HG03064 (cell line): ENCODE data around the gene EXT2.

Source experiments
- ATAC-seq: cut with Tn5 transposase; IDR thresholded peaks from one replicate; pipeline ENCODE4 v1.9.1; 2021; ENCODE audit warnings: low read depth; ENCODE audit not compliant: unreplicated experiment

Gene EXT2

DNA sequence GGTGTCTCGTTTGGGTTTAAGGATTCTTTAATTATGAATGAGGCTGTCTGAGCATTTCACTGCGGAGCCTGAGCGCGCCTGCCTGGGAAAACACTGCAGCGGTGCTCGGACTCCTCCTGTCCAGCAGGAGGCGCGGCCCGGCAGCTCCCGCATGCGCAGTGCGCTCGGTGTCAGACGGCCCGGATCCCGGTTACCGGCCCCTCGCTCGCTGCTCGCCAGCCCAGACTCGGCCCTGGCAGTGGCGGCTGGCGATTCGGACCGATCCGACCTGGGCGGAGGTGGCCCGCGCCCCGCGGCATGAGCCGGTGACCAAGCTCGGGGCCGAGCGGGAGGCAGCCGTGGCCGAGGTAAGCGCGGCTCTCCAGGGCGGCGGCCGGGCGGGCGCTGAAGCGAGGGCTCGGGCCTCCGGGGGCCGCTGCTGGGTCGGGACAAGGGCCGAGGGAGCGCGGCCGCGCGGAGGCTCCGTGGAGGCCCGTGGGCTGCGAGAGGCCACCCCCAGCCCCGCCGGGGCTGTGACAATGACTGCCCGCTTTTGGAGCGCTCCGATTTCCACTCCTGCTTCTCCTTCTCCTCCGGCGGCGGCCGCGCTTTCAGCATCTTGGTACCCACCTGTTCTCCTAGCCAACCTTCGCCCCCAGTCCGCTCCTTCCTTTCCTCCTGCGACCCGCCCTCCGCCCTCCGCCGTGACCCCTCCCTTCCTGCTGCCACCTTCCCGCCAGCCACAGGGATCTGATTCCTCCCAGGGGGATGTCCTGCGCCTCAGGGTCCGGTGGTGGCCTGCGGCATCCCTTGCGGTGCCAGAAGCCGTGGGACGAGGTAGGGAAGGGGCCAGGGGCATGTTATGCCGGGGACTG, at the start of gene EXT2:
Gene EXT2 (plus strand): TSS at position 173 of the 854 bp plus-strand sequence. CDS start 12,035 bp downstream, outside the sequence.
- ATAC-seq = peak; percentile 96

DNA sequence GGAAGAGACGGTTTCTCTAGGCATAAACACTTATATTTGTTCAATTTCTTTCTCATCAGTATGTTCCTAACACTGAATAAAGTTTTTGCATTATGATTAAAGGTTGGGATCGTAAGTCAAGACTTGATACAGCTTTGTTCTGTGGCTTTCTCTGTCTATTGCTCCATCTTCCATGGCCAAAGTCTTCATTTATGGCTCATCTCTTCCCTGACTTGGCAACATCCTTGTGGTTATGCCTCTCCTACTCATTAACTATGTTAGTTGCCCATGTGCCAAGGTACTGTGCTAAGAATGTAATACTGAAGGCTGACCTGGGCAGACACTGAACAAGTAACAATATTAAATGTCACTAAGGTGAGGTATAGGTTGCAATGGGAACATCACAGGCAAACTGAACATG, 49.3 kb upstream of the EXT2 start:
- no peak for ATAC-seq

DNA sequence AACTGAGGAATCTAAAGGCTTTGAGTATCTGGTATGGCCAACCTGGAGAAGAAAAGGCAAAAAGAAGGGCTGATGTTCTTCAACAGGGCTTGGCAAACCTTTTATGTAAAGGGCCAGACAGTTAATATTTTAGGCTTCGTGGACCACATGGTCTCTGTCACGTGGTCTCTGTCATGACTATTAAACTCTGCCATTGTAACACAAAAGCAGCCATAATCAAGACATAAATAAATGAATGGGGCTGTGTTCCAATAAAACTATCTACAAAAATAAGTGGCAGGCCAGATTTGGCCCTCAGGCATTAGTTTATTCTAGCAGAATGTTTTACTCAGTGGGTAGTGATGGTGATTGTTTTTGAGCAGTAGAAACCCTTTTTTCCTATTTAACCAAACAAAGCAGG, 48.2 kb upstream of the EXT2 start:
- ATAC-seq = no peak

DNA sequence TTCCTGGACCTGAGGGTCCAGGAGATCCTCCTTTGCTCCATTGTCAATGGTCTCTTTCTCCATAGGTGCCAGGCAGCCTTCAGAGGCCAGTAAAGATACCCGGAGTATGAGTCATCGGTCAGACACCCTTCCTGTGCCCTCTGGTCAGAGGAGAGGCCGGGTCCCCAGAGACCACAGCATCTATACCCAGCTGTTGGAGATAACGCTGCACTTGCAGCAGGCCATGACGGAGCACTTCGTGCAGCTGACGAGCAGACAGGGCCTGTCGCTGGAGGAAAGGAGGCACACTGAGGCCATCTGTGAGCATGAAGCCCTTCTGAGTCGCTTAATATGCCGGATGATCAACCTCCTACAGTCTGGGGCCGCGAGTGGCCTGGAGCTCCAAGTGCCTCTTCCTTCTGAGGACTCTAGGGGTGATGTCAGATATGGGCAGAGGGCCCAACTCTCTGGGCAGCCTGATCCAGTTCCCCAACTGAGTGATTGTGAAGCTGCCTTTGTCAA, 47.5 kb upstream of the EXT2 start, which contains the start of gene ACCSL:
Gene ACCSL (plus strand): TSS at position 51 of the 501 bp plus-strand sequence. CDS start 56 bp downstream, at position 107.
- no peak for ATAC-seq

DNA sequence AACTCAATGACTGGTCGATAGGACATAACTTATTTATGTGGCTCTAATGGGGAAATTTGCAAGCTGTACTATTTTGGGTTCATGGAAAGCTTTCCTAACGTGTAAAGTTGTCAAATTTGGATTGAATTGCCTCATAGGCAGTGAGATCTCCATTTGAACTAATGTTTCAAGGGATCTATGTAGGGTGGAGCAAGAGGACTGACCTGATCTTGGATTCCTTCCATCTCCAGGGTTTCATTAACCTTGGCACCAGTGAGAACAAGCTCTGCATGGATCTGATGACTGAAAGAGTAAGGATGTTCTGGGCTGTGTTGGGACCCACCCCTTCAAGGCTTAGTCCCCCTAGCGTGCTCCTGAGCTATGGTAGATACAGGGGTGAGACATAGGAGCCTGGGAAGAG, 45.6 kb upstream of the EXT2 start:
- no peak for ATAC-seq

DNA sequence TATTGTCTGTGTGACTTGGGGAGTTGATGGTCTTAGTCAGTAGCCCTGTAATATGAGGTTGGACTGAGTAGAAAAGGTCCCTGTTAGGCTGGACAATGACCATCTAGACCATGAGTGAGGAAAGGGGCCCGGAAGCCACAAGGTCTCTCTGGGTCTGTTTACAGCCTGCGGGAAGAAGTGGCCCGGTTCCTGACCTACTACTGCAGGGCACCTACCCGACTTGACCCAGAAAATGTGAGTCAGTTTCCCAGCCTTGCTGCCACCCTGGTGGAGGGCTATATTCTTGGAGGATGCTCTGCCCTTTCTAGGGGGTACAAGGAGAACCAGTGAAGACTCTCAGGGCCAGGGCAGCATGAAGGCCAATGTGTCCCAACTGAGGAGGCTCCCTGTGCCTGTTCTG, 44.3 kb upstream of the EXT2 start:
- no peak for ATAC-seq

DNA sequence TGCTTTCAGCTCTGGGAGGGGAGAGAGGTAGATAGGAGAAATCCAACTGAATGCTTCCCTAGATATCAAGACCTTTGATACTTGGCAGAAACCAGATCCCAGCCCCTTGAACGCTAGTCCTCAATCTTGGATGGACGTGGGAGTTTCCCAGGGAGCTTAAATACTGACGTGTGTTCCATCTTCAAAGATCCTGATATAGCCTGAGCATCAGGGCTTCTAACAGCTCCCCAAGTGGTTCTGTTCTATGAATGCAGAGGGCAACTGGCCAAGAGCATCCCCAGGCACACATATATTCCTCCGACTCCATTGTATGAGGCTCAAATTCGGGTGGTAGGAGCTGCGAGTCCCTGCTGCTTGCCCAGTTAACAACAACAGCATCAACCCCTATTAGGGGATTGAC, 38.1 kb upstream of the EXT2 start:
- ATAC-seq = no peak

DNA sequence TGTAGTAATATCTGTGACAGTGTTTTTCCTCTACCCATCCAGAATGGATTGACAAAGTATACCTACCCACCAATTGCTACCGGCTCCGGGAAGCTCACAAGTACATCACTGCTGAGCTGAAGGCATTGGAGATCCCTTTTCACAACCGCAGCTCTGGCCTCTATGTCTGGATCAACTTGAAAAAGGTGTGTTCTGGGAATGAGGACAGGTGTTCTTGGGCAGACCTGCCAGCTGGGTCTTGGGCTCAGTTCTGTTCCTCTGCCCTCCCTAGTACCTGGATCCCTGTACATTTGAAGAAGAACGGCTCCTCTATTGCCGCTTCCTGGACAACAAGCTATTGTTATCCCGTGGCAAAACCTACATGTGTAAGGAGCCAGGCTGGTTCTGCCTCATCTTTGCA, 37.2 kb upstream of the EXT2 start:
- no peak for ATAC-seq

DNA sequence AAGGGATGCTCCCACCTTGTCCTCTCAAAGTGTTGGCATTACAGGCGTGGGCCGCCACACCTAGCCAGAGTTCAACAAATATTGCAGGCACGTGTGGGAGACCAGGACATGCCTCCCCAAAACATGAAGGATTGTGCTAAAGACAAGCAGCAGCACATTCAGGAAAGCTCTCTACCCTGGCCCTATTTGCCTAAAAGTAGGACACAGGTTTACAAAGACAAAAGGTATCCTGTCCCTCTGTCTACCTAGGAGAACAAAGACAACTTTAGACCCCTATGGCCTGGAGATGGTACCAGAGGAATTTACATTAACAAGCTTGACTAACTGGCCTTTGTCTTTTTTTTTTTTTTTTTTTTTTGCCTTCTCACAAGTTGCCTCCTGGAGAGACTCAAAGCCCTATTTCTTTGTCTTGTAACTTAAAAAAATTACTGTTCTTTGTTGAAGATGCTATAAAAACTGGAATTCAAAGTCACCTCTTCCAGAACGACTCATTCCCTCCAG, 30.3 kb upstream of the EXT2 start:
- no peak for ATAC-seq

DNA sequence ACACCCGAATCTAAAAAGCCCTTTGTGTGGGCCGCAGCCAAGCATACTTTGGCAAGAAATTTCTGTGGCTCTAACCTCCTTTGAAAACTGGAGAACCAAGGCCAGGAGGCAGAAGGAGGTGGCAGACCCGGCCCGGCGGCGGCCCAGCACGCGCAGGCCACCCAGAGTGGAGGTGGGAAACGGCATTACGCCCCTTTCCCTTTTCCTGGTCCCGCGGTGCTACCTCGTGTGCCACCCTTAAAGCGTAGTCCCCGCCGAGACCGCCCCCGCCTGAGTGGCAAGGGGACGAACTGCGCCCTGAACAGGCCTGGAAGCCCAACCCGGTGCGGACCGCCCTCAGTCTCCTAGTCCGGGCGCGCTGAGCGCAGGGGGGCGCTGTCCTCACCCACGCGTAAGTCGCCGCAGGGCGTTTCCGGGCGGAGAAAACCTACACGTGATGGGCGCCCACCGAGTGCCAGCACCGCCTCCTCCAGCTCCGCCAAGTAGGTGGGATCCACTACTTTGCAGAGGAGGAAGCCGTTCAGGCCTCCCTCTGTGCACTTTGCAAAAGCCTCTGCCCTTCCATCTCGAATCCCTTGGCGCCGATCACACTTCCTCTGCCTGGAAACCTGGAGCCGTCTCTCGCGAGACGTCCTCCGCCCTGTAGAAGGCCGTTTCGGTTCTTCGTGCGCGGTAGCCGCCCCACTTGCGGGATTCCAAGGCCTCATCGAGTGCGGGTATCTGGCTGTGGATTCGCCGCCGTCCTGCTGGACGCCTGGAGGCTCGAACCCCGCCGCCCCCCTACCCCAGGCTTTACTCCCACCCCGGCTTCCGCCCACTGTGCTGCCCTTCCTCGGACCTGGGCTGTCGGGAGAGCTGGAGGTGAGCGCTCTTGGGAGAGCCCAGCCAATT, 29.4 kb upstream of the EXT2 start, which contains the start of gene ACCS:
Gene ACCS (plus strand): TSS at position 430 of the 891 bp plus-strand sequence. CDS start 1,358 bp downstream, outside the sequence.
- ATAC-seq = peak; percentile 97

DNA sequence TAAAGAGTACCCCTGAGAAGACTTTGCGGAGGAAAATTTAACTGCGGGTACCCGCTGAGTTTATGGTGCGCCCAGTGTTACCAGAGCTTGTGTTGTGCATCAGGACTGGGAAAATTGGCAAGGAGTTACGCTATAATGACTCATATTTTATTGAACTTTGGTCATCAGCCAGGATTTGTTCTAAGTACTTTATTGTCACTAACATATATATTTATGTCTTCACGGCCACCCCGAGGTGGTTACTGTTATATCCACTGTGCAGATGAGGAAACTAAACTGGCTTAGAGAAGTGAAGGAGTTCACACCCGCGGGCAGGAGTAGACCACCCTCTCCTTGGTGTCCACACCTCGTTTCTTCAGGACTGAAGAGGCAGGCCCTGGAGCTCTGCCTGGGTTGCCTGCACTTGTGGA, 28.7 kb upstream of the EXT2 start:
- no peak for ATAC-seq

DNA sequence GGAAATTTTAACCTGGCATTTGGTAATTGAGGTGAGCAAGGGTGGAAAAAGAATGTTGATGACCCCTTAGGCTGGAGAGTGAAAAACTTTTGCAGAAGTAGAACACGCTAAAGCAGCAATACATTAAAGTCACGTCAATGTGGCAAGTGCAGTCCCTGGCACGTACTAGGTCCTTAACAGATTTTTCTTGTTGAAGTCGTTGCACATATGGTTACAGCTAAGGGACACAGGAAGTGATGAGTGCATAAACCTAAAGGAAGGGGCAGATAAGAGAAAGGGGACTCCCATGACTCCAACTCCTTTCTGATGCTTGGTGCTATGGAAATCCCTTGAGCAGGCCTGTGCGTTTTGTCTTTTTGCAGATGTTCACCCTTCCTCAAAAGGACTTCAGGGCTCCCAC, 28.2 kb upstream of the EXT2 start:
- no peak for ATAC-seq

DNA sequence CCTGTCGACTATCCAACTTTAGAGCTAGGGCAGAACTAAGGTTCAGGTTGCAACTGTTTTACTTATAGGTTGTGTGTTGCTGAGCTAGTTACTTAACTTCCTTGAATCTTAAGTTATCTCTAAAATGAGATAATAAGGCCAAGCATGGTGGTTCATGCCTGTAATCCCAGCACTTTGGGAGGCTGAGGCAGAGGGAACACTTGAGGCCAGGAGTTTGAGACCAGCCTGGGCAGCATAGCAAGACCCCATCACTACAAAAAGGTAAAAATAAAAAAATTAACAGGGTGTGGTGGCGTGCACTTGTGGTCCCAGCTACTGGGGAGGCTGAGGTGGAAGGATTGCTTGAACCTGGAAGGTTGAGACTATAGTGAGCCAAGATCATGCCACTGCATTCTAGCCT, 27.3 kb upstream of the EXT2 start:
- ATAC-seq = no peak

DNA sequence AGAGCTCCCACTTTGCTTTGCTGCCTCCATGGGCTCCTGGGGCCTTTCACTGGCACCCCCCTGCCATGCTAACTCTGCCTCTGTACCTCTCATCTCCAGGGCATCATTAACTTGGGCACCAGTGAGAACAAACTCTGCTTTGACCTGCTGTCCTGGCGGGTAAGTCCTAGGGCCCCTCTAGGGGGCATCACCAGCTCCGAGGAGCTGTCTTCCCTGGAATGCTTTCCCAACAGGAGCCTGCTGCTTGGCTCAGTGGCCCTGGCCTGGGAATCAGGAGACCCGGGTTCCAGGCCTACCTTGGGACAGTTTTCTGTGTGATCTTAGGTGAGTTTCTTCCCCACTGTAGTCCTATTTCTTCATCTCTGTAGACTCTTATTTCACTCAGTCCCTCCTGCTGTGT, 24.3 kb upstream of the EXT2 start:
- ATAC-seq = no peak

DNA sequence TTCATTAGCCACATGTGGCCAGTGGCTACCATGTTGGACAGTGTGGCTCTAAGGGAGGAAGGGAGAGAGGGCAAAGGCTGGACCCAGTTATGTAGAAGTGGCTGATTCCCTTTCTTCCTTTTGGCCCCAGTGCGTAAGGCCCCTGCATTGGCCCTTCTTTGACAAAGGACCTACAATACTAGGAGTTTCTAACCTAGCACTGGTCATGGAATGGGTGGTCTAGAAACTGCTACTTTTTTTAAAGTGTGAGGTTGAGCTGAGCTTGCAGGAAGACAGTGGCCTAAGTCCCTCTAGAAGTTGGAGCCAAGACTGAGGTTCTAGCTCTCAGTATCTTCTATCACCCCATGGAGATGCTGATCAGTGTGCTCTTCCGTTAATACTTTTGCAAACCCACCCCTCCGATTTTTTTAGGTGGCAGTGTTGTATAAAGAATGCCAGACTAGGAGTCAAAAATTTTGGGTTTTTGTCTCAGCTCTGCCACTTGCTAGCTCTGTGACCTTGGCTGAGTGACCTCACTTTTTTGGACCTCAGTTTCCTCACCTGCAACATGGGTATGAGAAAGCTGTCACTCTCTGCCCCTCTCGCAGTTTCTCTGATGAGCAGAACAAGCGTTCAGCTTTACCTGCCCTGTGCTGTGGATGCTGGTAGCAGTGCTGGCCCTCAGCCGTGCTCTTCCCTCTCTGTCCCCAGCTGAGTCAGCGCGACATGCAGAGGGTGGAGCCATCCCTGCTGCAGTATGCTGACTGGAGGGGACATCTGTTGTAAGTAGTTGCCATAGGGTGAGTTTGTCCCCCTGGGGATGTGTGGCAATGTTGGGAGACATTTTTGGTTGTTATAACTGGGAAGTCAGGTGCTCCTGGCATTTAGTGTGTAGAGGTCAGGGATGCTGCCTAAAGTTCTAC, 22.5 kb upstream of the EXT2 start:
- no peak for ATAC-seq

DNA sequence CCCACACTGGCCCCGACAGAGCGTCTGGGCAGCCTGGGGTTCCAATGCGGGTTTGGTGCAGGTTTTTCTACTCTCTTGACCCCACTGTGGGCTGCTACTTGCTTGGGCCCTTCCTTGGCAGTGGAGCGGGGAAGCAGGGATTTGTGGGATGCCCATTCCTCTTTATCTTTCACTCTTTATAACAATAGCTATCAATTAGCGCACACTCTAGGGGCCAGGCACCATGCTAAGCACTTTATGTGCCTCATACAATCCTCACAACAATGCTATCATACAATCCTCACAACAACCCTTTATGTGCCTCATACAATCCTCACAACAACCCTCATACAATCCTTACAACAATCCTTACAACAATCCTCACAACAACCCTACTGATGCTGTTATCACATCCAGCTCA, 16.7 kb upstream of the EXT2 start:
- no peak for ATAC-seq

DNA sequence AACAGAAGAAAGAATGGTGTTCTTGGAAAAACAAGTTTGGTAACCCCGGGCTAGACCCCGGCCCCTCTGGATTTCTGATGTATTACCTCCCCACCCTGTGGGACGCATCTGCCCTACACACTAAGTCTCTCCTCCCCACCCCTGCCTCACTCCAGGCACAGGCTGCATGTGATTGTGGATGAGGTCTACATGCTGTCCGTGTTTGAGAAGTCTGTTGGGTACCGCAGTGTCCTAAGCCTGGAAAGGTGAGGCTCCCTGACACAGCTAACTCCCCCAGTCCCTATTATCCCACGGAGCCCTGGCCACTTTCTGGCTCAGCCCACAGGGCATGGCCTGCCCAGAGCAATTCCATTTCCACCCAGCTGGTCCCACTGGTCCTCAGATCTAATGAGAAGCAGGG, 16.1 kb upstream of the EXT2 start:
- ATAC-seq = no peak

DNA sequence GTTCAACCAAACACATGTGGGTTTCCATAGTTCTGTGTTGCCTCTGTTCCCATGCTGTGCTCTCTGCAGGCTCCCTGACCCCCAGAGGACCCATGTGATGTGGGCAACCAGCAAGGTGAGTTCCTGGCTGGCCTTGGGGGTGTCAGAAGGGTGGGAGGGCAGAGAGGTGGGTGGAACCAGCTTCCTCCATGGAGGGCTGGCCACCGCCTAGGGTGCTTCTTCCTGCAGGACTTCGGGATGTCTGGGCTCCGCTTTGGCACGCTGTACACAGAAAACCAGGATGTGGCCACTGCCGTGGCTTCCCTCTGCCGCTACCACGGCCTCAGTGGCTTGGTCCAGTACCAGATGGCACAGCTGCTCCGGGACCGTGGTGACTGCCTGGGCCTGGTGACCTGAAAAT, 14.5 kb upstream of the EXT2 start:
- no peak for ATAC-seq

DNA sequence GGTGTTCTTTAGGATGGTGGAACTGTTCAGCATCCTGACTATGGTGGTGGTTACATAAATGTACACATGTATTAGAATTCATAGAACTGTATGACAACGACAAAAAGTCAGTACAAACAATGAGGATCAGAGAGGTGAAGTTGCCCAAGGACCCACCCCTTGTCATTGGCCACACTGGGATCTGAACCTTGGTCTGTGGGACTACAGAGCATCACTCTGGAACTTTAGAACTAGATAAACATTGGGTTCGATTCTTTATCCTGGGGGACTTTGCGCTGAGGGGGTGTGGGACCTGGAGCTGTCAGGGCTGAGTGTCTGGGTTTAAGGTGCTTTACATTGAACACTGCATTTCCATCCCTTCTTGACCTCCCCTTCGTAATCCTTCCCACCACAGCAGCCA, 12.8 kb upstream of the EXT2 start:
- ATAC-seq = no peak

DNA sequence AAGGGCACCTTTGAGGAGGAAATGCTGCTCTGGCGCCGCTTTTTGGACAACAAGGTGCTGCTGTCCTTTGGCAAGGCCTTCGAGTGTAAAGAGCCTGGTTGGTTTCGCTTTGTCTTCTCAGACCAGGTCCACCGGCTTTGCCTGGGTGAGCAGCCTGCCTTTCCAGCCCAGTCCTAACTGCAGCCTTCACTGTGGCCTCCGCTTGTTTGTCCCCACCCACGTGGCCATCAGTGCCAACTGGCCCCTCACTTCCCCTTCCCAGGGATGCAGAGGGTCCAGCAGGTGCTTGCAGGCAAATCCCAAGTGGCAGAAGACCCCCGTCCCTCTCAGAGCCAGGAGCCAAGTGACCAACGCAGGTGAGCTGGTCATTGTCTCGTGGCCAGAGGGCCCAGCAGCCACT, 12.0 kb upstream of the EXT2 start:
- no peak for ATAC-seq
